Activated CD4-positive, CD25-positive, alpha-beta regulatory T cell treated with anti-CD3 and anti-CD28 coated beads, Interleukin-2, amount 50 U/mL, for 24 hours (primary cell): ENCODE results near the gene TNFRSF21.
A peak's percentile ranks its signal among the peaks of the same experiment; 100 is the strongest.
"Not testable (repeated sequence)": the region's sequence is repeated elsewhere in the genome, so short reads cannot be mapped to it uniquely, and the experiment has no call there.

Experiments used
- ATAC-seq, 2 donors: fragments of 150-1000 bp; cut with Tn5 transposase; one replicate each; pipeline ENCODE4 v1.10.0; 2021; ENCODE audit warnings: mild to moderate bottlenecking in 1 of 2, moderate library complexity in 1 of 2

Gene TNFRSF21, protein sequence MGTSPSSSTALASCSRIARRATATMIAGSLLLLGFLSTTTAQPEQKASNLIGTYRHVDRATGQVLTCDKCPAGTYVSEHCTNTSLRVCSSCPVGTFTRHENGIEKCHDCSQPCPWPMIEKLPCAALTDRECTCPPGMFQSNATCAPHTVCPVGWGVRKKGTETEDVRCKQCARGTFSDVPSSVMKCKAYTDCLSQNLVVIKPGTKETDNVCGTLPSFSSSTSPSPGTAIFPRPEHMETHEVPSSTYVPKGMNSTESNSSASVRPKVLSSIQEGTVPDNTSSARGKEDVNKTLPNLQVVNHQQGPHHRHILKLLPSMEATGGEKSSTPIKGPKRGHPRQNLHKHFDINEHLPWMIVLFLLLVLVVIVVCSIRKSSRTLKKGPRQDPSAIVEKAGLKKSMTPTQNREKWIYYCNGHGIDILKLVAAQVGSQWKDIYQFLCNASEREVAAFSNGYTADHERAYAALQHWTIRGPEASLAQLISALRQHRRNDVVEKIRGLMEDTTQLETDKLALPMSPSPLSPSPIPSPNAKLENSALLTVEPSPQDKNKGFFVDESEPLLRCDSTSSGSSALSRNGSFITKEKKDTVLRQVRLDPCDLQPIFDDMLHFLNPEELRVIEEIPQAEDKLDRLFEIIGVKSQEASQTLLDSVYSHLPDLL

DNA sequence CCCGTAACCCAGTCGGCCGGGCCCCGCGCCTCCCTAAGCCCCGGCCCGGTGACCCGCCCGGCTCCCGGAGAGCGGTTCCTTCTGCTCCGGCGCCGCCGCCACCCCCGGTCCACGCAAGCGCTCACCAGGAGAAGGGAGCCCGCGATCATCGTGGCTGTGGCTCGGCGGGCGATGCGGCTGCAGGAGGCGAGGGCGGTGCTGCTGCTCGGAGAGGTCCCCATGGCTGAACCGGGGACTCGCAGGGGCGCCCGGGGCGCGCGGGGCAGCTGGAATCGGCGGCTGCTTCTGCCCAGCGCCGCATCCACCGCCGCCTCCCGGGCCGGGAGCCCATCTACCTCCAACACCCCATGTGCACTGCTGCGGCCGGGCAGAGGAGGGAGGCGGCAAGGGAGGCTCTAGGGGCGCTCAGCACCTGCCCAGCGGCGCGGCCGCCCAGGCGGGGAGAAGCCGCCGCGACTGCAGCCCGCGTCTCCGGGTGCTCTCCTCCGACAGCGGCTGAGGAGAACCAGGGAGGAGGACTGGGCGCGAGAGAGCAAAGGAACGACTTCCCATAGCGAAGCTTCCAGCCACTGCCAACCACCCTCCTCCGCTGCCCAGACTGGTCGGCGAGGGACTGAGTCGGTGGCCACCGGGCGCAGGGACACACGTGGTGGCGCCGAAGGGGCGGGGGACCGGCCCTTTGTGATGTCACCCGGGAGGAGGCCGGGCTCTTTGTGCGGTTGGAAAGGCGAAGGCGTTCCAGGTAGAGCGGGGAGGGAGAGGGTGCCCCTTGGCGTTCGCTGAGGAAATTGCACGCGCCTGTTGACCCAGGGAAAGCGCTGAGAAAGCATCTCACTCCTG is at the start of gene TNFRSF21:
Gene TNFRSF21 (minus strand): TSS at position 615 of the 840 bp plus-strand sequence. CDS start 394 bp downstream, at position 221.
- ATAC-seq = peak; percentile 89 to 90

DNA sequence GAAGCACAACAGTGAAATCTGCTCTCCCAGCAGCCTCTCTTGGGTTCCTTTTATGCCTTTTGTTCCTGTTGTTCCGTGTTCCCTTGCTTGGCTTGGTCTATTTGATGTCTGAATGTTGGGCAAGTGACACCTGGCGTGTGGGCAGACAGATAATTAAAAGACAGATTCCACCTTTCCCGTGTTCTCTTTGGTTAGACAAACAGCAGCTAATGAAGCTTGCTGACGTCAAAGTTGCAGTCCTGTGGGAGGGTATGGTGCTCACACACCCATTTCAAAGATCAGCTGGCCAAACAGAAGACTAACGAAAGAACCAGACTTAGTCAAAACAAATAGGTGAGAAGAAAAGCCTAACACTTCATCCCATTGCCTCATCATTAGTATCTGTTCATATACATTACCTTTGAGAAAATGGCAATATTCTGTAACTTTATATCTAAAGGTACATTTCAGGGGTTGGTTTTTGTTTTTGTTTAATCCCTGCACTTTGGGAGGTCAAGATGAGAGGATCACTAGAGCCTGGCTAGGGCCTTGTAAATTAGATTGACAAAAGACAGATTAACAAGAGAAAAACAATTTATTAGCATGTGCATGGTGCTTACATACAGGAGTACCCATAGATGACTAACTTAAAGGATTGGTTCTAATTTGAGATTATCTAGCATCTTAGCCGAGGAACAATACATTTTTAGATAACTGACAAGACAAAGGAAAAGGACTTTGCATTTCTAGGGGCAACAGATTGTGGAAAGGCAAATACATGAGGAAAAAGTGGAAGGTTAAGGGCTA is 48.9 kb upstream of the TNFRSF21 start:
- ATAC-seq = no peak

DNA sequence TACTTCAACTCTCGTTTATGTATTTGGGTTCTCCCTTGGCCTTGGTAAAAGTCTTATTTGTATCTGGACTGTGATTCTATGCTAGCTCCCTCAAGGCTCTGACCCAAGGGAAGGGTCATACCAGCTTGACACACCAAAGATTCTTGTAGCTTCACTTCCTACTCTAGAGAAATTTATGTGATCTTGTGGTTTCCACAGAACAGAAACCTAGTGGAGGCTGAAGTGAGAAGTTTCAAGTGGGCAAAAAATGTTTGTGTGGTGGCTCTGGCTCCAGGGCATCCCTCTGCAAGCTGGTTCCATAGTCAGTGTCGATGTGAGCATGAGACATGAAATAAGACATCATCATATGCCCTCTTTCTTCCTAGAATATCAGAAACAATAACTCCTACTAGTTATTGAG is 48.1 kb upstream of the TNFRSF21 start:
- no peak for ATAC-seq

DNA sequence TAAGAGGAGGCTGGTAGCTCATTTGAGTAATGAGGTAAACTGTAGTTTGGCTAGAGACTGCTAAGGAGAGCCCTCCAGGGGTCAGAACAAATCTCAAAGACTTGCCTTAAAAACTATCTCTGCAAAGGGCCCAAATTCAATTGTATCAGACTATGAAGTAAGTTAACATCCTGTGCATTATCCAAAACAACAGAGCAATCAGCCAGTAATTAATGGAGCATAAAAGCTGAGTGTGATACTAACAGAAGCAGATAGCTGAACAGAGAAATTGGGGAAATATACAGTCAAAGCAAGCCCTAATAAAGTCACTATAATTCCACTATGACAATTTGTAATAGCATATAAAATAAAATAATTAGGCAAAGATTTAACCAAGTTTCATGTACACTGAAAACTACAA is 45.8 kb upstream of the TNFRSF21 start:
- ATAC-seq = no peak

DNA sequence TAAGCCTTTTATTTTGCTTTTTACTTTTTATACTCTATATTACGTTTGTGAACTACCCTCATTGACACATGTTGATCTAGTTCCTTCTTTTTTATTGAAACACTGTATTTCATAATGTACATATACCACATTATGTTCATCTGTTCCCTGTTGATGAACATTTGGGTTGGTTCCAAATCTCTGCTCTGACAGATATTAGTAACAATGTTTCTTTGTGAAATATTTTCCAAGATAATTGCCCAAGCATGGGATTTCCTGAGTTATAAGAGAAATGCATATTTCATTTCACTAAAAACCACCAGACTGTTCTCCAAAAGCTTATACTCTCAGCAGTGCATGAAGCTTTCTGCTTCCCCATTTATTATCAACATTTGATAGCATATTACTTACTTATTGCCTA is 44.2 kb upstream of the TNFRSF21 start:
- ATAC-seq = no peak

DNA sequence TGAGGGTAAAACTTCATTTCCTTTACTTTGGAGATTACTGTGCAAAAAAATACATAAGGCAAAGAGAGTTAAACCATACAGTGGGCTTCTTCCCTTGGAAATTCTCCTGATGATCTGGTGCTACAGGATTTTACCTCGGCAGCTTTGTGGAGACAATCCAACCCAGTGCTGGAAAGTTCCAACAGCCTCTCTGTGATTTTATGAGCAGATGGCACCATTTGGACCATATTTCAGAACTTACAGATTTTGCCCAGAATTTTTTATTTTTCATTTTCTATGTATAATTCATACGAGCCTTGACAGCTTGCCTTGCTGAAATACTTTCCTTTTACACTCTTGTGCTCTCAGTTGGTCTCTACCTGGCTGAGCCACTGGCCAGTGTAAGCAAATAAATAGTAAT is 43.3 kb upstream of the TNFRSF21 start:
- no peak for ATAC-seq

DNA sequence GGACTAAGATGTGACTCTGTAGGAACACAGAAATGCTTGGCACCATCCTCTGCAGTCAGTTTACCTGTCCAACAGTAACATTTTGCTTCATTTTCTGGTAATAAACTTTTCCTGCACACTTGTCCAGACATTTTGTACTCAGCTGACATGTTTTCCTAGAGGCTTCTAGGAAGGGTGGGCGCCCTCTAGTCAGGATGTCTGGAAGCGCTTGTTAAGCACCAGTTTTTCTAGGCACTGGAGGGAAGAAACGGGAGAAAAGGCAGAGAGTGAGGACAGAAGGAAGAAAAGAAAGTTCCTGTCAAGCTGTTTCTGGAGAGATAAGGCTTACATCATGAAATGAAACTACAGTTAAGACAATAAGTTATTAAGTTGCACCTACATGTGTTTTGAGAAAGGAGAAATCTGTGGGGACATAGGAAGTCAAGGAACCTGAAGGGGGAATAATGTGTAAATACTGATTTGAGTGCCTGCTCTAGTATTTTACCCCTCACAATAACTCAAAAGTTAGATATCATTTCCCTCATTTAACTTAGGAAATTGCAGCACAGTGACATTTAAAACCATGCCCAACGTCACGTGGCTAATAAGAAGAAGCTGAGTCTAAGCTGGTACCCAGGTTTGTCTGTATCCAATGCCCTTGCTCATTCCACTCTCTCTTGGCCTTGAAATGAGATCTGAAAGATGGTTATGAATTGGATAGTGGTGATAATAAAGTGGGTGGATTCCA is 42.7 kb upstream of the TNFRSF21 start:
- ATAC-seq = no peak

DNA sequence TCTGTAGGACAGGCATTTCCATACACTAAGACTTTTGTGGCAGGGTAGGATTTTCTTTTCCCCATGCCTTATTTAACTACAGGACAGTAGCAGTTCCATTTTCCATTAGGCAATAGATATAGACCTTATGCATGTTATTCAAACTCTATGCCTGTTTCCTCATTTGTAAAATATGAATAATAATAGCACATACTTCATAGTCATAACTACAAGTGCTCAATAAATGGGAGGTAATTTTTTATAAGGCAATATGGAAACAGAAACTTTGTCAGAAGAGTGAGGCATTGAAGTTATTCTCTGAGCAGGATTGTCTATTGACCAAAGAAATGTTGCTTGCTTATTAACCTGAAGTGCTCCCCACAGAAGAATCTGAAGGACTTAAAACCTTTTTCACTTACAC is 41.9 kb upstream of the TNFRSF21 start:
- ATAC-seq = no peak

DNA sequence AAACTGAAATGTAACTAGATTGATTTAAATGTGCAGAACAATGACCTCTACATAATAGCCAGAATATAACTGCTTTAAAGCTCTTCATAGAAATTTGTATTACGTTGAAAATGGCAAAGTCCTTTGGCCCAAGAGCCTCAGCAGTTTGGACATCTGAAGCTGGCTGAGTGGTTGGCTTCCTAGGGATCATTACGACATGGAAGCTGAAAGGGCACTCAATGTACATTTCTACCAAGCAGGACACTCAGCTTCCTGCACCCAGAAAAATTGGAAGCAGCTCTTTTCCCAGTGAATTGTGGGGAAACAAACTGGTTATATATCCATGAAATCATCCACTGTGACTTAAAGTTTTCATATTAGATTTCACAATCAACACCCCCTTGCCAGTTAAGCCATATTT is 40.2 kb upstream of the TNFRSF21 start:
- ATAC-seq = no peak

DNA sequence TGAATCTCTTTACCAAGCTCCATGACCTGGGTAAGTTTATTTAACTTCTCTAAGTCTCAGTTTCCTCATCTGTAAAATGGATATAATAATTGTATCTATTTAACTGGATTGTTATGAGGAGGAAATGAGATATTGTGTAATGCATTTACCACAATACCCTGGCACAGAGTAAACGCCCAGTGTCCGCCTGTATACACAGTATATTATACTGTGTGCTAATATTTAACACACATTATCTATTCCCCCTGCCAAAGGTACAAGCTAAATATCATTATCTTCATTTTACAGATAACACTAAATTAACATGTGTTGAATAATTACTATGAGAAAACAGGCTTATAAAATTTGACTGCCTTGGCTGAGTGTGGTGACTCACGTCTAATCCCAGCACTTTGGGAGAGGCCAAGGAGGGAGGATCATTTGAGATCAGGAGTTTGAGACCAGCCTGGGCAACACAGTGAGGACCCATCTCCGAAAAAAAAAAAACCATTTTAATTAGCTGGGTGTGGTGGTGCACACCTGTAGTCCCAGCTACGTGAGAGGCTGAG is 38.7 kb upstream of the TNFRSF21 start:
- ATAC-seq = no peak

DNA sequence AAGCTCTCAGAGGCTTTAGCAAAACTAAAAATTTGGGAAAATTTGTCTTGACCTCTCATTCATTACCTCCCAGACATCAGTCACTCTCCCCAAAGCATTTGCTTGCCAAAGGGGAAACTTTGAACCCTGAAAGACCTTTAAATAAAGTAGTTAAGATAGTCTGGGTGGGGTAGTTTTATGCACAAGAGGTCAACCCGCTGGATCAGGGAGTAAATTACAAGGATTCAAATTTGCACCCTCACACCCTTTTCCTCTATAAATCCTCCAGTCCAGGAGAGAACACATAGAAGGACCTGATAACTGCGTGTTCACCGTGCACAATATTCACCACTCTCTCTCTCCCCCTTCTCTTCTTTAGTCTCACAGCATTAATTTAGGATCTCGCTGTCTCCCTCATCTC is 36.1 kb upstream of the TNFRSF21 start:
- ATAC-seq = no peak

DNA sequence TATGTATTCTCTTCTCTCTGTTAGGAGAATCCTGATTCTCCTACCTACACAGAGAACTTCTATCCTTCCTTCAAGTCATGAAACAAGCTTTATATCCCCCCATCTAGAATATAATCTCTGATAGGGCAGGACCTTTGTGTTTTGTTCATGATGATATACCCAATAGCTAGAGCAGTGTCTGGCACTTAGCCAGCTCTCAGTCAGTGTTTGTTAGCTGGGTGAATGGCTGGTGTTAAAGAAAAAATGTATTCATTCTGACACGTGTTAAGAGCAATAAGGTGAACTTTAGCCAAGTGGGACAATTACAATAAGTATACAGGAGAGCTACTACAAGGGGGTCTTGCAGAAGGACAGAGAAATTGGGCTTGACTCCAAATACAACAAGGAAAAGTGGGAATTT is 34.3 kb upstream of the TNFRSF21 start:
- ATAC-seq = no peak

DNA sequence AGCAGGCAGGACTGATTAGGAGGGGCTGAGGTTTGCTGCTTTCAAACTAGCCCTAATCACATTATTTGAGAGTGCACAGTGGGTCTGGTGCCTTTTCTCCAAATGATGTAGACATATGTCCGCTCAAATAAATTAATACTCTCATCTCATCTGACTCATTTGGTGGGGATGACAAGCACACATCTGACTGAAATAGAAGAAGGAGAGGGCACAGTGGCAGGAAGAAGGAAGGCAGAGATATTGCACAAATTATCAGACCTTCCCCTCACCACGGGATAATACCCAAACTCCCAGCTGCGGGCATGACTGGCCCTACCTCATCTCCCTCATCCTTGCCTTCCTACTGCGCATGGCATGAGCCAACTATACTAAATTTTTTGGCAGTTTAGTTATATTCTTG is 33.9 kb upstream of the TNFRSF21 start:
- no peak for ATAC-seq

DNA sequence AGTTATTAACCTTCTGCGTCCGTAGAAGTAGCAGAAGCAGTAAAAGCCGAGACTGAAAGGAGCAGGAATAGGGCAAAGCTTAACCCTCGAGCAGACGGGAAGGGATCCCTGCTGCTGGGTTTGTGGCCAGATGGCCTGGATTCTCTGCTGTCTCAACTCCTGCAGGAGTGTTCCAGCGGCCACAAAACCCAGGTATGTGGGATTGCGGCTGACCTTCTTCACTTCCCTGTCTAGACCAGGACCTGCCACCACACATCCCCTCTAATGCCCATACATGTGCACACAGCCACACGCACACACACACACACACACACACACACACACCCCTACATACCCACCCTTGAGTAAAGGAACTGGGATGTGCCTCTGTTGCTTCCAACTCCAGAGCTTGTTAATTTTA is 33.1 kb upstream of the TNFRSF21 start:
- ATAC-seq = no peak

DNA sequence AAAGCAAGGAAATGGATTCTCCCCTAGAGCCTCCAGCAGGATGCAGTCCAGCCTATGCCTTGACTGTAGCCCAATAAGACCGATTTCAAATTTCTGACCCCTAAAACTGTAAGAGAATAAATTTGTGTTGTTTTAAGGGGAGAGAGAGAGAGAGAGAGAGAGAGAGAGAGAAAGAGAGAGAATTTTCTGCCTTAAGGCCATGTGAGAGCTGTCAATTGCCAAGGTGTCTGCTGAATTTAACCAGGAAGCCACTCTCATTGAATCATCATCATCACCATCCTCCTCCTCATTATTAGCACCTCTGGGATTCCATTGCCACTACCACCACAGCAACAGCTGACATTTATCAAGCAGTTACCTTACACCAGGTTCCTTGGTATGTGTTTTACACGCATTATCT is 27.8 kb upstream of the TNFRSF21 start:
- ATAC-seq = no peak

DNA sequence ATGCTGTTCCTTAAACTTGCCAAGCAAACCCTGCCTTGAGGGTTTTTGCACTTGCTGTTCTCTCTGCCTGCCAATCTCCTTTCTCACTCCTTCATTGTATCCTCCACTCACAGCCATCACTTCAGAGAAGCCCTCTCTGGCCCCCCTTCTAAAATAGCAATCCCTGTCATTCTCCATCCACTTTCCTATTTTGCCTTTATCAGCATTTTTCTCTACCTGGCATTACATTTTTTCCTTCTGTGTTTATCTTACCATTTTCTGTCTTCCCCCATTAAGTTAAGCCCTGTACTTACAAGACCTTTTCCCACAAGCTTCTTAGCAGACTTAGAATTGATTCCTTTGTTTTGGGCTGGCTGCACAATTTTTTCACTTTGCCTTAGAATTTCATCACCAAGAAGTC is 26.6 kb upstream of the TNFRSF21 start:
- no peak for ATAC-seq

DNA sequence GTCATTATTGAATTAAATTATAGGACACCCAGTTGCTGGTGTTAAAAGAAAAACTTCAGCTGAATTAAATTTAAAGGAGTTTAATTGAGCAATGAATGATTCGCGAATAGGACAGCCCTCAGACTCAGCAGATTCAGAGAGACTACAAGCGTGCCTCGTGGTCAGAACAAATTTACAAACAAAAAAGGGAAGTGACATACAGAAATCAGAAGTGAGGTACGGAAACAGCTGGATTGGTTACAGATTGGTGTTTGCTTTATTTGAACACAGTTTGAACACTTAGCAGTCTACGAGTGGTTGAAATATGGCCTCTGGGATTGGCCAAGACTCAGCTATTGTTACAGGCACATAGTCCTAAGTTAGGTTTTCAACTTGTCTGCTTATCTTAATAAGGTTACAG is 25.8 kb upstream of the TNFRSF21 start:
- no peak for ATAC-seq

DNA sequence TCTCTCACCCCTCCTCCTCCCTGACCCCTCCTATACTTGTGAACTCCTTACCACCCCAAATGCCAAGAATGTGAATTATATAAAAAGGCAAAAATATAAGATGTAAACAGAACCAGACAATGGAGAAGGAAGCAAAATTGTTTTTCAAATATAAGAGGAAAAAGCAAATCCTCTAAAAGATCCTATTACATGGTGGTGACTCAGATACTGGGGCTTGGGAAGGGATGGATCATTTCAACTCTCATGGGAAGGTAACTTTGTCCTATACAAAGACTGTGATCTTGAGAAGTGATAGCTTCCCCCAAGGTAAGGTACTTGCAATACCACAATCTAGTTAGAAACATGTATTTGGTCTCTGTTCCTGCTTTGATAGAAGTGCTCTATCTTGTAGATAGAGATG is 24.6 kb upstream of the TNFRSF21 start:
- no peak for ATAC-seq

DNA sequence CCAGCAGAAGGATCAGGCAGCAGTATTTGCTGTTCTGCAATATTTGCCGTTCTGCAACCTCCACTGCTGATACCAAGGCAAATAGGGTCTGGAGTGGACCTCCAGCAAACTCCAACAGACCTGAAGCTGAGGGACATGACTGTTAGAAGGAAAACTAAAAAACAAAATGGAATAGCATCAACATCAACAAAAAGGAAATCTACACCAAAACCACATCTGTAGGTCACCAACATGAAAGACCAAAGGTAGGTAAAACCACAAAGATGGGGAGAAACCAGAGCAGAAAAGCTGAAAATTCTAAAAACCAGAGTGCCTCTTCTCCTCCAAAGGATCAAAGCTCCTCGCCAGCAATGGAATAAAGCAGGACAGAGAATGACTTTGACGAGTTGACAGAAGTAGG is 18.9 kb upstream of the TNFRSF21 start:
- ATAC-seq = not testable (repeated sequence)

DNA sequence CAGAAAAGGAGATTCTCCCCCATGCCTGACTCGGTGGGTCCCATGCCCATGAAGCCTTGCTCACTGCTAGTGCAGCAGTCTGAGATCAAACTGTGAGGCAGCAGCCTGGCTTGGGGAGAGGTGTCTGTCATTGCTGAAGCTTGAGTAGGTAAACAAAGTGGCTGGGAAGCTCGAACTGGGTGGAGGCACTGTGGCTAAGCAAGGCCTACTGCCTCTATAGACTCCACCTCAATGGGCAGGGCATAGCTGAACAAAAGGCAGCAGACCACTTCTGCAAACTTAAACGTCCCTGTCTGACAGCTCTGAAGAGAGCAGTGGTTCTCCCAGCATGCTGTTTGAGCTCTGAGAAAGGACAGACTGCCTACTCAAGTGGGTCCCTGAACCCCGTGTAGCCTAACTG is 18.4 kb upstream of the TNFRSF21 start:
- ATAC-seq = not testable (repeated sequence)

DNA sequence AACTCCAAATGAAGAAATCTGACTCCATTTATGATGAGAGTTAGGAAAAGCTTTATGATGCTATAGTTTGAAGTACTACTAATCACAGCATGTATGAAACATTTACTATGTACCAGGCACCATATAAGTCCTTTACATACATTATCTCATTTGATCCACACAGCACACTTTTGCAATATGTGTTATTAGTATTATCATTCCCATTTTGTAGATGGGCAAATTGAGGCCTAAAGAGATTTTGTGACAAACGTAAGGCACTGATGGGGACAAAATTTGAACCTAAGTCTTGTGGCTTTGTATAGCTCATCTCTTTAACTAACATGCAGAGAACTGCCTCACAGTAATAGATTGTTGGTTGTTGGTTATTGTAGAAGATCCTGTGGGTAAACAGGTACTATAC is 14.2 kb upstream of the TNFRSF21 start:
- ATAC-seq = no peak

DNA sequence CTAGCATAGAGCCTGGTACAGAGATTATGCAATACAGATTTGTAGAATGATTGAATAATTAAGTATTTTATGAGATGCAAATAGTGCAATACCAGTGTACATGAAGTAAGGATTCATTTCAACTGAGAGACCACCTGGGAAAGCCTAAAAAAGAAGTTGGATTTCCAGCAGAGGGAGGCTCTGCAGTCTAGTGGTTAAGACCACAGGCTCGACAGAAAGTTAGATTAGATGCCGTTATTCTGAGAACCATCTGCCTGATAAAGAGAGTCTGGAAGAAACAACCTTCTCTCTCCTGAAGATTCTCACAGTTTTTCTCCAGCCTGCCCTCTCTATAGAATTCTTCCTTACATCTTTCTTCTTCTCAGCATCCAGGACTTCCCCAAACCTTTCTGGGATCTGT is 13.6 kb upstream of the TNFRSF21 start:
- no peak for ATAC-seq
